Hematopoietic multipotent progenitor cell treated with erythropoietin and hydrocortisone succinate and interleukin-3 and kit ligand, for 4 days (in vitro differentiated cells): ENCODE measurements around the gene TMEM63C.
A peak's percentile ranks its signal among the peaks of the same experiment; 100 is the strongest.

ENCODE experiments used
- DNase-seq: peaks from one replicate; pipeline ENCODE4 v3.0.0-alpha.2; 2015

TMEM63C gene

DNA sequence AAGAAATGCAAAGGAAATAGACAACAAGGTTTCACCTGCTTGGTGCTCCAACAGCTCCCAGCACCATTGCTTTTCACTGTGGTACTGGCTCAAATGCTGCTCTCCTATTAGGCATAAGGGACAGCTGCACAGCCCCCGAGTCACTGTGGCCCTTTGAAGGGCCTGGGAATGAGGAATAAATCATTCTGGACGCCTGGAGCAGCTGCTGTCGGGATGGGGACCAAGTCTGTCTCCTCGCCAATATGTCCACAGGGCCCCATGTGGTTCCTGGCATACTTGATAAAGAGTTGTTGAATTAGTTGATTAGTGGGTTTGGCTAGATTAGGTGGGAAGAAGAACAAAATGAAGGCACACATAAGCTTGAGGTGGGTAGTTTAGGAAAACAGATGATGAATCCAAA, 102.5 kb downstream of the TMEM63C start:
- no peak for DNase-seq

DNA sequence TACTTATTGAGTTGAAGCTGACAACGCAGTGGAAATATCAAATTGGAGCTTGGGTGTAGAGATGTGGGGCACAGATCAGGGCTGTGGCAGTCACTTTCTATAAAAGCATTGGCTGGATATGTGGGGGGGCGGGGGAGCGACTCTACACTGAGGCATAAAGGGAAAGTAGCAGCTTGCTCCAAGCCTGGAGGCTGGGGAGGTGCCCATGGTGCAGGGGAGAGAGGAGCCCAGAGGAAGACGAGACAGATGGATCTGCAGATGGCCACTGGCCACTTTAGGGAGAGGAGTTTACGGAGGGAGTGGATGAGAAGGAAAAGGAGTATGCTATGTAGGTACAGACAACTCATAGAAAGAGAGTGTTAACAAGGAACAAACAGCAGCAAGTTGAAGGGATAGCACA, 102.9 kb downstream of the TMEM63C start:
- no peak for DNase-seq

- no peak for DNase-seq
Observed at GRCh38 chr14:77286576-77286975, 105.0 kb downstream of the TMEM63C start.

DNA sequence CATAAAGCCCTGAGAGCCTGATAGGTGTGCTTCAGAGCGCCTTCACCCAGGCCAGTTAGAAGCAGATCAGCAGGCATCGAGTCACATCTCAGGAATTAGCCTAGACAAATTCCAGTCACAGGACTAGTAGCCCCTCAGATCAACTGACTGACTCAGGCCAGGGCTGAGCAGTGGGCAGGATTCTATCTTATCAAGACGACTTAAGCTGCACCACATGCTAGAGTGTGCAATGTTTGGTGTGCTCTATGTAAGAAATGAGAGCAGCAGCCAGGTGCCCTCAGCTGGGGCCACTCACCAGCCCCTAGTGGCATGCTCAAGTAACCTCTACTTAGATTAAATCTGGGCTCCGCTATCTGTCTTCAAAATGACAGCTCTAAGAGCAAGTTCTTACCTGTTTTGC, 109.1 kb downstream of the TMEM63C start:
- DNase-seq: peak; percentile 35

GRCh38 chr14:77296155-77296554, 114.6 kb downstream of the TMEM63C start:
- no peak for DNase-seq

DNA sequence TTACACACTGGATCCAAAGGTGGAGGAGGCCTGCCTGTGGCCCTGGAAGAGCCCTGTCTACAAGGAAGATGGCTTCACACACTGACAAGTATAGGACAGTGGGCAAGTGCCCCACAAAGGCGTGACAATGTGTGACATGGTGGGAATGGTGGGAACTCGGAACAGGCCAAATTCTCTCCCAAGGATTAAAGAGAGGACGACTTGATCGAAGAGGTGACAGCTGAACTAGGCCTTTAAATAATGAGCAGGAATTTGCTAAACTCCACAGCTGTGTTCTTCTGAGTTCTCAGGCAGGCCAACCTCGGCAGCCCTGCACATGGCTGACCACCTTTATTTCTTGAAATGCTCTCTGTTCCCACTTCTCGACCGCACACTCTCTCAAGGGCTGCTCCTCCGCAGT, 115.3 kb downstream of the TMEM63C start:
- no peak for DNase-seq

GRCh38 chr14:77299771-77300170, 118.2 kb downstream of the TMEM63C start:
- no peak for DNase-seq

GRCh38 chr14:77301103-77301502, 119.5 kb downstream of the TMEM63C start:
- peak; percentile 90 for DNase-seq

DNA sequence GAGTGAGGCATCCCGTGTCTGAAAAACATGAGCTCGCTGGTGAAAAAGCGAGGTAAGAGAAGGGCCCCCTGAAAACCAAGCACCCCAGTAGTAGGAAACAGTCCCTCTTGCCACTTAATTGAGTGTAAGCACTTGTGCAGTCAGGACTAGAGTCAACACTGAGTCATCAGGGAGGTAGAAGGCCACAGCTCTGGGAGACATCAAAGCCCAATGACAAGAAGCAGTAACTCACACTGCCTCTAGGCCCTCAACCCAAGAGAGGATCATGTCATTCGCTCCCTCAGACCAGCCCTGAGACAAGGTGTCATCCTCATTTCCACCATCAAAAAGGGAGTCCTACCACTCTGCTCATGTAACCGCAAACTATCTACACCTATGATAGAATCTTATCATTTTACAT, 121.3 kb downstream of the TMEM63C start:
- DNase-seq: no peak

- peak; percentile 49 for DNase-seq
Observed at GRCh38 chr14:77303417-77304156, 122.0 kb downstream of the TMEM63C start.

DNA sequence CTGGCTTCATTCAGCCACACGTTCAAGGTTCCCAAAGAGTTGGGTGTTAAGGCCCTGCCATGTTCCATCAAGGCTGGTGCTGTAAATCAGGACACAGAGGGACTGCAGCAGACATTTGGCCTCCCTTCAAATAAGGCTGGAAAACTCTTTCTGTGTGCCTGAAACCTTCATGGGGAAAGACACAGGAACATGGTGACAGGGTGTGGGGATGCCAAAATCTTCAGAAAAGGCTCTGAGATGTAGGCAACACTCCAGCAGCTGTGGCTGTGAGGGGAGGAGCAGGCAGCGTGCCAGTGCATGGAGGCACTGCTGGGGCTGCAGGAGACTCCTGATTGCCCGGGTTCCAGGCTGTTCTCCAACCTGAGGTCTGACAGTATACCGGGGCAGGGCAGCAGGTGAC, 124.1 kb downstream of the TMEM63C start:
- no peak for DNase-seq

GRCh38 chr14:77306416-77306815, 124.8 kb downstream of the TMEM63C start:
- DNase-seq: no peak

DNA sequence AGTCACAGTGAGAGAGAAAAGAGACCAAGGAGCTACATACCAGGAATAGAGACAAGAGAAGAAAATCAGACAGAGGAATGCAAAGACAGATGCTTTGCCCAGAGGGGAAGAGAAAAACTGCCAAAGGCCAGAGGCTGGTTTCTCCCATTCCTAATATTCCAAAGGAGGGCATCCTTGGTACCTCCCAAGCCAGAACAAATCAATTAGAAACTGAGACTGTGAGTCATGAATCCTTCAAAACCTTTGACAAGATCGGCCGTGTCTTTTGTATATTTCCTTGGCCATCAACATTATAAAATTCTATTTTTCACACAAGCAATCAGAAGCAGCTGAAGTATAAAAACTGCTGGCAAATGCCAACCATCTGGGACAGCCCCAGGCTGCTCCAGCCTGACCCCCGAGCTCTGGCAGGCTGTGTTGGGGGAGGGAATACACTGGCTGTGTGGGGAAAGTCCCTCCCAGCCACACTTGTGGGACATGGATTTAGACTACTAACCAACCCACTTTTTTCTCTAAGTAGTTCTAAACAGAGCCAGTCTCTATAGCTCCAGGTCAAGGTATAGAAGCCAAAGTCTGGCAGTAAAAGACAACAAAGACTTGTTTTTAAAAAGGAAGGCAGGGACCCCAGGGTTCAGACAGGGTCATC, 125.4 kb downstream of the TMEM63C start:
- DNase-seq: no peak
